NK-92 (cell line): ENCODE measurements around the gene CA5A.

ENCODE experiments used
- DNase-seq: peaks from one replicate; lab custom pipeline; 2025; ENCODE audit not compliant: unreplicated experiment; lab: John Stamatoyannopoulos, UW

Gene CA5A

GRCh38 chr16:87841340-87842208, 94.8 kb downstream of the CA5A start:
- no peak for DNase-seq

DNA sequence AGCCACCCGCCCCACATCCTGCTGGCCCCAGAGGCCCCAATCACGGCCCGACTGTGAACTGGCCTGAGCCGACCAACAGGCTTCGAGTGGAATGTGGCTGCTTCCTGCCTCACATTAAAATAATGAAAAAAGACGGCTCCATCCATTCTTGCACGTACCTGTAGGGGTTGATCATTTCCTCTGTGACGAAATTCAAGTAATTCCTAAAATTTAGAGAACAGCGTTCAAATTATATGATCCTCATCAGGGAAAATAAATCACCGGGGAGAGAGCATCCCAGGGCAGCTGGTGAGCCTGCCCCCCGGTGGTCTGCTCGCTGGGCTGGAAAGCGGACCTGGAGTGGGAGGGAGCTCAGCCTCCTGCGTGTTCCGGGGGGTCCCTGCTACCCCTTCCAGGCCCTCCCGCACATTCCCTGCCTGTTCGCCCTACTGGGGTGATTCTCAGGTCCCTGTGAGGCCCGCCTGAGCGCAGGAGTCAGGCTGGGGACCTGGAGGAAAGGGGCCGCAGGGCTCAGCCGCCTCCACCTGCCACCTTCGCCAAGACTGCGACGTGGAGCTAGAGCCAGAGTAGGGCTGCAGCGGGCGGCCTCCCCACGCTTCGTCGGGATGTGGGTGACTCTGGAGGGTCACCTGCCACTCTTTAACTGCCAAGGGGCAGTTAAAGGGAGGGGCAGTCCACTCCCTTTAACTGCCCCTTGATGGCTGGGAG, 95.9 kb downstream of the CA5A start:
- DNase-seq: no peak

- no peak for DNase-seq
Observed at GRCh38 chr16:87839542-87840270, 96.6 kb downstream of the CA5A start.

DNA sequence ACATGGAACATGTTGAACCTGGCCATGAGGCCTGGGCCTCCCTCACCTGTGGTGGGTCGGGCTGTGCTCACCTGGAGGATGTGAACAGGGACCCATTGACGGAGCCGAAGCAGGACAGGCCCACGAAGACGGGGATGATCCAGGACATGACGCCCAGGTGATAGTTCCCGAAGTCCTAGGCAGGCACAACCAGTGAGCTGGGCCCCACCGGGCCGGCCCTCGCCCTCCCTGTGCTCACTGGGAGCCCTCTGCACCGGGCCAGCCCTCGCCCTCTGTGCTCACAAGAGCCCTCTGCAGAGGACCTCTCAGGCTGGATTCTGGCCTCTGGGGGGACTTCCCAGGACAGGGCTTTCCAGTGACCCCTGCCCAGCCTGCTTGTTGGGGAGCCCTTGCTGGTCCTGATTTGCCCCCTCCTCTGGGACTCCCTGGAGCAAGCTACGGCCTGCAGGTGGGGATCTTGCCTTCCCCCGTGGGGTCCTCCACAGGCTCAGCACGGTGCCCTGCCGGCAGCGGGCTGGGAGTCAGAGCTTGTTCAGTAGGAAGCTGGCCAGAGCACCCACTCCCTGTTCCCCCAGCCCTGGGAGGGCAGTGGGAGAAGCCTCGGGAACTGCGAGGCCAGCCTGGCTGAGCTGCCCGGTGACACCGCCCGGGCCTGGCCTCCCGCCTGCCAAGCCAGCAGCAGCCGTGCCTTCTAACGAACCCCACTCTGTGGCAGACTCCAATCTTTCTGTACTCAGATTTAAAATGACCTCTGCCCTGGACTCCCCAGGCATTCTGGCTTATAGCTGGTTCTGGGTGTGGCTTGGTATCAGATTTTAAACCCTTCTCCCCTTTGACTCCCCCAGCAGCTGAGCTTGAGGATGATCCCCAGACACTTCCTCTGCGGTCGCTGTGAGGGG, 97.4 kb downstream of the CA5A start:
- DNase-seq: no peak
